PC-9 (cell line): ENCODE data around the gene CLMN. TPM values are rescaled to one million over a fixed set of nuclear protein-coding genes. Genes with fewer than 3 reads are reported as not detected.

Experiments
- BruUV-seq: library from RNA; stranded (reverse); fragments of 400-500 nt; replicated peaks from 2 replicates; lab custom pipeline; 2021; lab: Mats Ljungman, UMichigan
- CTCF ChIA-PET: fragments of 300-600 bp; sonication (Branson Sonifier 250); formaldehyde crosslinking; loops from one replicate; lab custom pipeline; 2022; ENCODE audit warnings: antibody characterized with exemption; lab: Charles Lee
- POLR2A ChIA-PET: fragments of 300-600 bp; sonication (Branson Sonifier 250); formaldehyde crosslinking; loops from one replicate; lab custom pipeline; 2022; ENCODE audit warnings: antibody characterized with exemption; ENCODE audit not compliant: unreplicated experiment; lab: Charles Lee
- DNase-seq, 2 experiments: peaks; one replicate each; pipeline versions ENCODE4 v3.0.0 to v3.0.0-alpha.2; 2015 to 2022; ENCODE audit warnings: mixed read lengths in 1 of 2
- H2AFZ ChIP-seq: fragments of 200-600 bp; sonication (generic); 2 replicates; pipeline ENCODE4 v1.8.1; 2017; ENCODE audit warnings: antibody characterized with exemption
- H3F3A ChIP-seq: fragments of 200-600 bp; sonication (generic); 2 replicates; pipeline ENCODE4 v1.8.1; 2017; ENCODE audit warnings: antibody characterized with exemption, mild to moderate bottlenecking, low read depth; ENCODE audit not compliant: insufficient read depth
- H3K27ac ChIP-seq: fragments of 200-600 bp; sonication (generic); 2 replicates; pipeline ENCODE4 v1.6.1; 2016; ENCODE audit warnings: mixed run types
- H3K27me3 ChIP-seq: fragments of 200-600 bp; sonication (generic); 2 replicates; pipeline ENCODE4 v1.6.1; 2016; ENCODE audit warnings: low read depth, mixed run types; ENCODE audit not compliant: insufficient read depth
- H3K36me3 ChIP-seq: fragments of 200-600 bp; sonication (generic); 2 replicates; pipeline ENCODE4 v1.6.1; 2016; ENCODE audit warnings: low read depth, mixed run types
- H3K4me1 ChIP-seq: fragments of 200-600 bp; sonication (generic); replicated peaks from 2 replicates; pipeline ENCODE4 v1.6.1; 2016; ENCODE audit warnings: mixed run types; ENCODE audit not compliant: insufficient read depth
- H3K4me2 ChIP-seq: fragments of 200-600 bp; sonication (generic); 2 replicates; pipeline ENCODE4 v1.6.1; 2017; ENCODE audit warnings: mixed run types
- H3K4me3 ChIP-seq: fragments of 200-600 bp; sonication (generic); 2 replicates; pipeline ENCODE4 v1.6.1; 2016; ENCODE audit warnings: mixed run types
- H3K79me2 ChIP-seq: fragments of 200-600 bp; sonication (generic); 2 replicates; pipeline ENCODE4 v1.6.1; 2017; ENCODE audit warnings: low read depth, mixed run types
- H3K9me2 ChIP-seq: fragments of 200-600 bp; sonication (generic); 2 replicates; pipeline ENCODE4 v1.8.1; 2017; ENCODE audit warnings: mild to moderate bottlenecking; ENCODE audit not compliant: insufficient read depth
- H3K9me3 ChIP-seq: fragments of 200-600 bp; sonication (generic); 2 replicates; pipeline ENCODE4 v1.8.1; 2016; ENCODE audit warnings: low read depth; ENCODE audit not compliant: insufficient read depth
- H4K20me1 ChIP-seq: fragments of 200-600 bp; sonication (generic); 2 replicates; pipeline ENCODE4 v1.8.1; 2017; ENCODE audit not compliant: insufficient read depth
- EZH2 ChIP-seq: fragments of 200-600 bp; sonication (generic); IDR thresholded peaks from 2 replicates; pipeline ENCODE4 v1.8.0; 2017; ENCODE audit warnings: antibody characterized with exemption, low read depth
- intact Hi-C: fragments of 100-400 bp; cut with micrococcal nuclease; formaldehyde crosslinking; loops from one replicate; pipeline ENCODE4 v1.10.0; 2022; ENCODE audit not compliant: unreplicated experiment
- total RNA-seq: library from RNA; stranded (reverse); gene quantifications from 2 replicates; pipeline ENCODE4 v1.2.3, GENCODE V29; 2021
- TF ChIP-seq, protein P1 (sequence below): fragments of 200-600 bp; sonication (generic); conservative IDR thresholded peaks from 2 replicates; pipeline ENCODE4 v1.6.1; 2017; ENCODE audit warnings: mixed run types, antibody characterized with exemption, mild to moderate bottlenecking, moderate library complexity

CLMN gene
- total RNA-seq, 1 experiment from 2014 or later, result 15.8 TPM

DNA sequence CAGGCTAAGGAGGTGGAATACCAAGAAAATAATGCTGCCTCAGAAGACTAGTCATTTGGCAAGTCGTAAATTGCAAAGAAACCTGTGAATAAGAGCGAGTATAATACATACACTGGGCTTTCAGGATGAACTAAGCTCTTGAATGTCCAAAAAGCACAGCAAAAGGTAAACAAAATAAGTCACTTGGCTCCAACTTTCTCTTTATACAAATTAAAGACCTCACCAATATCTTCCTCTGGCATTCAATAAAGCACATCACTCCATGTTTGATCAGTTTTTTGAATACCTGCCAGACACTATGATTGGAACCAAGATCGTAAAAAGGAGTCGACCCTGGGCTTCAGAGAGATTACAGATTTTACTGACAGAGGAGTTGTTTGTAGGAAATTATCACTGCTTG lies 165.8 kb downstream of the CLMN start:
- Histone ChIP-seq H3K9me3 (no peaks in the 10 kb centered on the region), H3K4me3 (no peak overlapping the region), H2AFZ (no peak overlapping the region), H3K4me2 (no peak overlapping the region), H3K27me3 (no peaks in the 10 kb centered on the region), H4K20me1 (no peaks in the 10 kb centered on the region), H3K9me2 (no peaks in the 10 kb centered on the region), H3K36me3 (no peaks in the 10 kb centered on the region), H3F3A (no peaks in the 10 kb centered on the region), H3K4me1 (peaks cover 8% of the 10 kb centered on the region; the same call in 1 of the 2 replicates), H3K27ac (no peak overlapping the region), H3K79me2 (peaks cover 86% of the 10 kb centered on the region)
- TF ChIP-seq, protein P1, sequence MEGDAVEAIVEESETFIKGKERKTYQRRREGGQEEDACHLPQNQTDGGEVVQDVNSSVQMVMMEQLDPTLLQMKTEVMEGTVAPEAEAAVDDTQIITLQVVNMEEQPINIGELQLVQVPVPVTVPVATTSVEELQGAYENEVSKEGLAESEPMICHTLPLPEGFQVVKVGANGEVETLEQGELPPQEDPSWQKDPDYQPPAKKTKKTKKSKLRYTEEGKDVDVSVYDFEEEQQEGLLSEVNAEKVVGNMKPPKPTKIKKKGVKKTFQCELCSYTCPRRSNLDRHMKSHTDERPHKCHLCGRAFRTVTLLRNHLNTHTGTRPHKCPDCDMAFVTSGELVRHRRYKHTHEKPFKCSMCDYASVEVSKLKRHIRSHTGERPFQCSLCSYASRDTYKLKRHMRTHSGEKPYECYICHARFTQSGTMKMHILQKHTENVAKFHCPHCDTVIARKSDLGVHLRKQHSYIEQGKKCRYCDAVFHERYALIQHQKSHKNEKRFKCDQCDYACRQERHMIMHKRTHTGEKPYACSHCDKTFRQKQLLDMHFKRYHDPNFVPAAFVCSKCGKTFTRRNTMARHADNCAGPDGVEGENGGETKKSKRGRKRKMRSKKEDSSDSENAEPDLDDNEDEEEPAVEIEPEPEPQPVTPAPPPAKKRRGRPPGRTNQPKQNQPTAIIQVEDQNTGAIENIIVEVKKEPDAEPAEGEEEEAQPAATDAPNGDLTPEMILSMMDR, result no peak
- TF ChIP-seq EZH2, result no peak
- POLR2A ChIA-PET, result no interaction called here
- no TSS peak for BruUV-seq
- intact Hi-C loops, result no loop called here
- no peak for DNase-seq
- CTCF ChIA-PET, result no interaction called here

GRCh38 chr14:95151561-95151960 lies 168.1 kb downstream of the CLMN start:
- H2AFZ ChIP-seq, result no peak overlapping the region
- intact Hi-C loops, result no loop called here
- no peaks in the 10 kb centered on the region for H3K36me3 ChIP-seq
- no peaks in the 10 kb centered on the region for H4K20me1 ChIP-seq
- no peaks in the 10 kb centered on the region for H3K27me3 ChIP-seq
- H3F3A ChIP-seq, result no peaks in the 10 kb centered on the region
- H3K4me1 ChIP-seq, result peaks cover 8% of the 10 kb centered on the region; the same call in 1 of the 2 replicates
- H3K4me2 ChIP-seq, result no peak overlapping the region
- no peak for DNase-seq
- no peaks in the 10 kb centered on the region for H3K9me3 ChIP-seq
- no peak overlapping the region for H3K4me3 ChIP-seq
- H3K27ac ChIP-seq, result no peak overlapping the region
- ChIA-PET CTCF (no interaction called here), POLR2A (no interaction called here)
- BruUV-seq, result no TSS peak
- H3K9me2 ChIP-seq, result no peaks in the 10 kb centered on the region
- peaks cover 98% of the 10 kb centered on the region for H3K79me2 ChIP-seq
- TF ChIP-seq, protein P1, result no peak

GRCh38 chr14:95150910-95151309 lies 168.8 kb downstream of the CLMN start:
- ChIA-PET CTCF (no interaction called here), POLR2A (no interaction called here)
- Histone ChIP-seq H3K4me3 (no peak overlapping the region), H3K9me3 (no peaks in the 10 kb centered on the region), H3K9me2 (no peaks in the 10 kb centered on the region), H3K27ac (no peak overlapping the region), H3F3A (no peaks in the 10 kb centered on the region), H3K4me2 (no peak overlapping the region), H2AFZ (no peak overlapping the region), H3K79me2 (peaks cover 98% of the 10 kb centered on the region), H4K20me1 (no peaks in the 10 kb centered on the region), H3K36me3 (no peaks in the 10 kb centered on the region), H3K4me1 (peaks cover 7% of the 10 kb centered on the region; the same call in 1 of the 2 replicates), H3K27me3 (no peaks in the 10 kb centered on the region)
- intact Hi-C loops, result no loop called here
- no peak for TF ChIP-seq EZH2
- TF ChIP-seq, protein P1, result no peak
- DNase-seq, result no peak
- no TSS peak for BruUV-seq
